ENCODE results near the gene KCND2. TPM values are rescaled to one million over a fixed set of nuclear protein-coding genes. Genes with fewer than 3 reads are reported as not detected.

The KCND2 gene
- total and polyA plus RNA-seq, 2 of the 4 experiments (the other 2 are of a cell fraction) = under 0.01 TPM; not detected in 1

DNA sequence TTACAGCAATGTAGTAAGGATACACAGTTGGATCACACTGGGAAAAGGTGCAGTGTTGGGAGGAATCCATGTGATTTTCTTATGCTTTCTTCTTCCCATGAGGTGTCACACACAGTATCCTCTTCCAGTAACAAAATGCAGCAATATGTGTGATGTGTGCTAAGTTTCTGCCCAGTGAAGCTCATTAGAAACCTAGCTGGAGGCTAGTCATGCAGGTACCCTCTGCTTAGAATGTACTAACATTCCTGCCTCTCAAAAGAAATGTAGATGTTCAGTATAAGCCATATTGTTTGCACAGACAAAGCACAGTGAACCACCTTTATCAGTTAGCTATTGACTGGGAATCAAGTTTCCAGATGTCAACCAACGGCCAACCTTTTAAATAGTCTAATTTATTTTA is 12.9 kb upstream of the KCND2 start:
- intact Hi-C loops (cut with micrococcal nuclease) (no loop called here), in situ Hi-C loops (cut with MboI; ENCODE audit: low sequenced_read_pairs) (no loop called here), dilution Hi-C loops (cut with HindIII; ENCODE audit: low sequenced_read_pairs, unreplicated experiment) (no loop called here)
- TF ChIP-seq RFX5 (IDR thresholded peaks at IDR 0.05; ENCODE audit: low read depth, low read length) (no peak), POLR2A (IDR thresholded peaks at IDR 0.05; ENCODE audit: low read depth, low read length) (no peak), MAZ (IDR thresholded peaks at IDR 0.05; ENCODE audit: borderline replicate concordance, low read depth, low read length) (no peak), MAFK (IDR thresholded peaks at IDR 0.05; ENCODE audit: low read depth, low read length) (no peak), MXI1 (IDR thresholded peaks at IDR 0.05; ENCODE audit: borderline replicate concordance, low read depth, low read length) (no peak)
- TF ChIP-seq, protein P1, sequence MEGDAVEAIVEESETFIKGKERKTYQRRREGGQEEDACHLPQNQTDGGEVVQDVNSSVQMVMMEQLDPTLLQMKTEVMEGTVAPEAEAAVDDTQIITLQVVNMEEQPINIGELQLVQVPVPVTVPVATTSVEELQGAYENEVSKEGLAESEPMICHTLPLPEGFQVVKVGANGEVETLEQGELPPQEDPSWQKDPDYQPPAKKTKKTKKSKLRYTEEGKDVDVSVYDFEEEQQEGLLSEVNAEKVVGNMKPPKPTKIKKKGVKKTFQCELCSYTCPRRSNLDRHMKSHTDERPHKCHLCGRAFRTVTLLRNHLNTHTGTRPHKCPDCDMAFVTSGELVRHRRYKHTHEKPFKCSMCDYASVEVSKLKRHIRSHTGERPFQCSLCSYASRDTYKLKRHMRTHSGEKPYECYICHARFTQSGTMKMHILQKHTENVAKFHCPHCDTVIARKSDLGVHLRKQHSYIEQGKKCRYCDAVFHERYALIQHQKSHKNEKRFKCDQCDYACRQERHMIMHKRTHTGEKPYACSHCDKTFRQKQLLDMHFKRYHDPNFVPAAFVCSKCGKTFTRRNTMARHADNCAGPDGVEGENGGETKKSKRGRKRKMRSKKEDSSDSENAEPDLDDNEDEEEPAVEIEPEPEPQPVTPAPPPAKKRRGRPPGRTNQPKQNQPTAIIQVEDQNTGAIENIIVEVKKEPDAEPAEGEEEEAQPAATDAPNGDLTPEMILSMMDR (conservative IDR thresholded peaks at IDR 0.05; ENCODE audit: low read depth, low read length) = no peak
- Histone ChIP-seq H3K9ac (ENCODE audit: low read depth, low read length) (no peak overlapping the region), H2BK5ac (ENCODE audit: low read depth, low read length, poor library complexity, severe bottlenecking) (no peak overlapping the region), H3K56ac (ENCODE audit: extremely low read depth, insufficient read depth, low read length) (no peak overlapping the region), H3K4me1 (ENCODE audit: control insufficient read depth, insufficient read depth, low read length) (no peaks in the 10 kb centered on the region), H4K91ac (ENCODE audit: insufficient read depth, low read depth, low read length) (no peak overlapping the region), H3K9me3 (ENCODE audit: control insufficient read depth, insufficient read depth, low read length) (no peaks in the 10 kb centered on the region), H2AFZ (replicated peaks; ENCODE audit: low read length, poor library complexity) (no peak overlapping the region), H3K4me2 (ENCODE audit: low read depth, low read length) (no peak overlapping the region), H4K5ac (ENCODE audit: low read depth, low read length) (no peak overlapping the region), H2AK5ac (ENCODE audit: low read depth, low read length) (no peak overlapping the region), H3K14ac (replicated peaks; ENCODE audit: low read depth, low read length) (no peak overlapping the region), H3K27me3 (ENCODE audit: control insufficient read depth, insufficient read depth, low read length) (no peaks in the 10 kb centered on the region), H3K79me1 (ENCODE audit: low read depth in 1 of 2, low read length in 2 of 2) (no peaks in the 10 kb centered on the region), H3K4ac (ENCODE audit: low read depth, low read length) (no peak overlapping the region), H2AK9ac (replicated peaks; ENCODE audit: low read depth, low read length, poor library complexity) (no peak overlapping the region), H2BK120ac (ENCODE audit: low read depth, low read length) (no peak overlapping the region), H3K27ac (ENCODE audit: insufficient read depth, low read length) (no peak overlapping the region), H2BK15ac (ENCODE audit: low read depth, low read length) (no peak overlapping the region), H3K4me3 (ENCODE audit: insufficient read depth, low read depth, low read length) (no peak overlapping the region), H4K8ac (ENCODE audit: low read depth in 2 of 2, low read length in 2 of 2) (no peak overlapping the region), H4K20me1 (ENCODE audit: insufficient read depth, low read length) (no peaks in the 10 kb centered on the region), H3K36me3 (ENCODE audit: control insufficient read depth, insufficient read depth, low read length) (no peaks in the 10 kb centered on the region), H2BK20ac (ENCODE audit: low read depth, low read length) (no peak overlapping the region), H3K18ac (ENCODE audit: low read depth, low read length) (no peak overlapping the region), H3K9me1 (ENCODE audit: insufficient read depth, low read length) (no peaks in the 10 kb centered on the region), H3K23ac (ENCODE audit: low read depth, low read length) (no peak overlapping the region)
- ATAC-seq (ENCODE audit: low read depth) (no peak), DNase-seq (no peak)
- POLR2A ChIA-PET (ENCODE audit: unreplicated experiment) = no interaction called here
- no CpG with 5 or more reads among the region's 1 CpG for WGBS, 2 experiments (ENCODE audit: extremely low coverage in 2 of 2, insufficient read length in 1 of 2)
- no TSS peak for BruUV-seq (replicated peaks)
- CTCF ChIA-PET = no interaction called here
